IMR-90 (cell line): ENCODE measurements around the gene LUC7L2.

Experiments used
- CEBPB ChIP-seq: IDR thresholded peaks from 2 replicates; pipeline ENCODE4 v1.6.1; 2012; ENCODE audit warnings: low read depth, low read length, improper control_type of control experiment
- MAFK ChIP-seq: IDR thresholded peaks from 2 replicates; pipeline ENCODE4 v1.6.1; 2012; ENCODE audit warnings: low read depth, low read length, improper control_type of control experiment
- MXI1 ChIP-seq: IDR thresholded peaks from 2 replicates; pipeline ENCODE4 v1.6.1; 2012; ENCODE audit warnings: low read depth, mild to moderate bottlenecking, low read length, moderate library complexity, borderline replicate concordance
- NFE2L2 ChIP-seq: fragments of 150-350 bp; IDR thresholded peaks from 2 replicates; pipeline ENCODE4 v1.6.1; 2016; ENCODE audit warnings: low read depth, mild to moderate bottlenecking, low read length
- POLR2A ChIP-seq: IDR thresholded peaks from 2 replicates; pipeline ENCODE4 v1.6.1; 2012; ENCODE audit warnings: mild to moderate bottlenecking, low read depth, low read length
- RAD21 ChIP-seq: IDR thresholded peaks from 2 replicates; pipeline ENCODE4 v1.6.1; 2012; ENCODE audit warnings: low read length, improper control_type of control experiment
- SMC3 ChIP-seq: fragments of 150-350 bp; IDR thresholded peaks from 2 replicates; pipeline ENCODE4 v1.6.1; 2016; ENCODE audit warnings: low read depth, mild to moderate bottlenecking, antibody characterized with exemption, low read length, moderate library complexity
- TF ChIP-seq, protein P1 (sequence below): conservative IDR thresholded peaks from 2 replicates; pipeline ENCODE4 v1.5.1; 2012; ENCODE audit warnings: mild to moderate bottlenecking, low read depth, low read length, improper control_type of control experiment

DNA sequence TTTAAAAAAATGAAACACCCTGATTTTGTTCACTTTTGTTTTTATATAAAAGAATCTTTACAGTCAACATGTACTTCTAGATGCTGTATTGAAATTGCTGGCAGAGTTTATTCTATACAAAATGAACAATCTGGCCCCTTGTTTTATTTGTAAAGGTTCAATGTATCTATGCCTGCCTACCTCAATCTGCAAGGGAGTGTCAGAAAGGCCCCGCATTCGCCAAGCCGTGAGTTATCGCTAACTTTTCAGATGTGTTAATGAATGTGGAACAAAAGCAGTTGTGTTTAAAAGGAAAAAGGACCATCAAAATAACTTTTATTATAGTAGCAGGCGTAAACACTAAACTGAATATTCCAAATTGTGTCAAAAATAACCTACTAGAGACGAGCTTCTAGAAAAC, 14.6 kb downstream of the LUC7L2 start:
- TF ChIP-seq RAD21 (no peak), POLR2A (no peak), NFE2L2 (no peak), MAFK (no peak), MXI1 (no peak), CEBPB (no peak), SMC3 (no peak)
- TF ChIP-seq, protein P1, sequence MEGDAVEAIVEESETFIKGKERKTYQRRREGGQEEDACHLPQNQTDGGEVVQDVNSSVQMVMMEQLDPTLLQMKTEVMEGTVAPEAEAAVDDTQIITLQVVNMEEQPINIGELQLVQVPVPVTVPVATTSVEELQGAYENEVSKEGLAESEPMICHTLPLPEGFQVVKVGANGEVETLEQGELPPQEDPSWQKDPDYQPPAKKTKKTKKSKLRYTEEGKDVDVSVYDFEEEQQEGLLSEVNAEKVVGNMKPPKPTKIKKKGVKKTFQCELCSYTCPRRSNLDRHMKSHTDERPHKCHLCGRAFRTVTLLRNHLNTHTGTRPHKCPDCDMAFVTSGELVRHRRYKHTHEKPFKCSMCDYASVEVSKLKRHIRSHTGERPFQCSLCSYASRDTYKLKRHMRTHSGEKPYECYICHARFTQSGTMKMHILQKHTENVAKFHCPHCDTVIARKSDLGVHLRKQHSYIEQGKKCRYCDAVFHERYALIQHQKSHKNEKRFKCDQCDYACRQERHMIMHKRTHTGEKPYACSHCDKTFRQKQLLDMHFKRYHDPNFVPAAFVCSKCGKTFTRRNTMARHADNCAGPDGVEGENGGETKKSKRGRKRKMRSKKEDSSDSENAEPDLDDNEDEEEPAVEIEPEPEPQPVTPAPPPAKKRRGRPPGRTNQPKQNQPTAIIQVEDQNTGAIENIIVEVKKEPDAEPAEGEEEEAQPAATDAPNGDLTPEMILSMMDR, result no peak
